ENCODE measurements around the gene POGLUT2. TPM values are rescaled to one million over a fixed set of nuclear protein-coding genes. Genes with fewer than 3 reads are reported as not detected.

Gene POGLUT2
- total and polyA plus RNA-seq, 4 donors = 4.0 to 7.5 (median 6.0) TPM

- H3K4me1 ChIP-seq (ENCODE audit: control insufficient read depth in 4 of 4, insufficient read depth in 4 of 4, low read length in 3 of 4) = peaks cover 8 to 39% (median 24%) of the 10 kb centered on the region in 4 donors
- no peak for DNase-seq (ENCODE audit: low spot score)
- H3K4me3 ChIP-seq (ENCODE audit: low read depth in 1 of 3, low read length in 3 of 3) = no peak overlapping the region
- no peak for TF ChIP-seq TAF1 (conservative IDR thresholded peaks at IDR 0.05)
- no peak for TF ChIP-seq YY1 (IDR thresholded peaks at IDR 0.05)
- no peak for TF ChIP-seq HNF4G (IDR thresholded peaks at IDR 0.05)
- TF ChIP-seq MAX (IDR thresholded peaks at IDR 0.05) = no peak
- no peak for TF ChIP-seq JUND (IDR thresholded peaks at IDR 0.05)
- no peak for TF ChIP-seq RAD21 (IDR thresholded peaks at IDR 0.05)
- TF ChIP-seq CTCF (IDR thresholded peaks at IDR 0.05; ENCODE audit: low read depth, low read length, missing input control) = no peak
- no peak for TF ChIP-seq REST (IDR thresholded peaks at IDR 0.05)
- no peak for TF ChIP-seq NR2F2 (IDR thresholded peaks at IDR 0.05)
- TF ChIP-seq ATF3 (IDR thresholded peaks at IDR 0.05) = no peak
- TF ChIP-seq FOXA1 (IDR thresholded peaks at IDR 0.05) = no peak
- TF ChIP-seq RXRA (IDR thresholded peaks at IDR 0.05) = no peak
- TF ChIP-seq ZBTB33 (IDR thresholded peaks at IDR 0.05) = no peak
- TF ChIP-seq GABPA (IDR thresholded peaks at IDR 0.05 in 1 of 2, conservative IDR thresholded peaks at IDR 0.05 in 1 of 2) = no peak
- no peak for TF ChIP-seq EGR1 (IDR thresholded peaks at IDR 0.05; ENCODE audit: low read depth in 2 of 2)
- TF ChIP-seq SP1 (IDR thresholded peaks at IDR 0.05) = no peak
- TF ChIP-seq FOXA2 (IDR thresholded peaks at IDR 0.05) = no peak
- TF ChIP-seq HNF4A (conservative IDR thresholded peaks at IDR 0.05) = no peak
- WGBS = 72% methylated on average over 4 of the region's 4 CpGs
- H3K9ac ChIP-seq (ENCODE audit: low read depth in 1 of 2, low read length in 2 of 2) = no peak overlapping the region
- no peak overlapping the region for H3K27ac ChIP-seq (ENCODE audit: low read depth in 1 of 2, low read length in 2 of 2)
- H3K9me3 ChIP-seq (ENCODE audit: control insufficient read depth in 4 of 4, low read length in 3 of 4) = no peaks in the 10 kb centered on the region
- H3K36me3 ChIP-seq (ENCODE audit: control insufficient read depth in 4 of 4, insufficient read depth in 3 of 4, low read depth in 1 of 4, low read length in 3 of 4) = peaks cover 0 to 7% (median 1%) of the 10 kb centered on the region in 4 donors
- H3K27me3 ChIP-seq (ENCODE audit: control insufficient read depth in 4 of 4, insufficient read depth in 4 of 4, low read length in 3 of 4) = no peaks in the 10 kb centered on the region
Observed at GRCh38 chr13:102769679-102770078, 29.1 kb downstream of the POGLUT2 start.

Measured in liver (tissue), 9 donors.